ENCODE data around the gene TBC1D4.

TBC1D4 gene

DNA sequence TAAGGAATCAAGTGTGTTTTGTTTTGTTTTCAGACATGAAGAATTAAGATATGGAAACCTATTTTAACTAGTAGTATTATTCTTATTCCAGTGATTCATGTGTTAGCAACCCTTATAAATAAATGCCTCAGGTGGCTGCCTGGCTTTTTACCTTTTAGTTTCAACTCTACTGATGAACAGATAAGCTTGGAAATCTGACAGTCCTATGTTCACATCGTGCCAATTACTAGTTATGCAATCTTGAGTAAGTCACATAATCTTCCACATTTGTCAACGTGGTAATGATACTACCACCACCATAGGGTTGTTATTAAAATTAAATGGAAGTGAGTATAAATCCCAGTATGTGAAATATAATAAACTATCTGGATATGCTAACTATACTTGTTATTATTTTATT lies 64.3 kb downstream of the TBC1D4 start:
- no peak for DNase-seq (ENCODE audit: low read depth, low spot score)

DNA sequence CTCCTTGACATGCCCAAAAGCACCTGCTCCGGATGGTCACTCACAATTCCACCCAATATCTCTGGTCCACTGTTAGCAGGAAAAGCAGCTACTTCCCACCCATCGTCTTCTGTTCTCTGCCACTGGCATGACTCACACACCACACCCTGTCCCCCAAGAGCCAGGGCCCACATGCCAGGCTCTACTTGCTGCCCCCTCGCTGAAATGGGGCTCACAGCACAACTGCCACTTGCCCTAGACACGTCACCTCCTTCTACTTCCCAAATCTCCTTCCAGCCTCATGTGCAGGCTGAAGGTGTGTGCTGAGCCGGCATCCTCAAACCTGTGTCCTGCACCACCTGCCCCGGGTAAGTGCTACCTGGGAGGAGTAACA lies 65.0 kb downstream of the TBC1D4 start:
- DNase-seq (ENCODE audit: low read depth, low spot score), result no peak

DNA sequence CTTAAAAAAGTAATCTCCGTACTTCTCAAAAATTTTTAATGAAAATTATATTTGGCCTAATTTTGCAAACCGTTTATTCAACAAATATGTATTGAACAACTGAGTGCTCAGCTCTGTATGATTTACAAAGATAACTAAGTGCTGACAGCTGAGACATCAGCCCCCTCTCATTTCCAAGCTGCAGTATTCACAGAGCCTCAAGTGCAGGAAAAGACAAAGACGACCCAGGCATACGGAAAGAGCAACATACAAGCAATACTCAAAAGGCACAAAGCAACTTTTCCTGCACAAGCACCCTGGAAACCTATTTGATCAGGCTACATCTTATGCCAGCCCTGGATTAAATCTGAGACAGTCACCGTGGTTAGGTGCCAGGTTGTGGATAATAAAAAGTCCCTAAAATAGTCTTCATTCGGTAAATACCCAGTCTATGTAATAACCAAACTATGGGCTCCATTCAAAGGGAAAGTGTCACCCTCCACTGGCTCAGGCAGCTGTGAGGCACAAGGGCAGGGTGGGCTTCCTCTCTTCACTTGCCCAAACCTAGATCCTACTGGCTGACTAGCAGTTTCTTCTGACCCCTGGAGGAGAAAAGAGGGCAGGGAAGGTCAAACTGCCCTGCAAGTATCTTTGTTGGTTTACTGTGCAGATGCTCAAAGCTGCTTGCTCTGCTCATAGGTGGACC lies 65.5 kb downstream of the TBC1D4 start:
- DNase-seq (ENCODE audit: low read depth, low spot score), result no peak

DNA sequence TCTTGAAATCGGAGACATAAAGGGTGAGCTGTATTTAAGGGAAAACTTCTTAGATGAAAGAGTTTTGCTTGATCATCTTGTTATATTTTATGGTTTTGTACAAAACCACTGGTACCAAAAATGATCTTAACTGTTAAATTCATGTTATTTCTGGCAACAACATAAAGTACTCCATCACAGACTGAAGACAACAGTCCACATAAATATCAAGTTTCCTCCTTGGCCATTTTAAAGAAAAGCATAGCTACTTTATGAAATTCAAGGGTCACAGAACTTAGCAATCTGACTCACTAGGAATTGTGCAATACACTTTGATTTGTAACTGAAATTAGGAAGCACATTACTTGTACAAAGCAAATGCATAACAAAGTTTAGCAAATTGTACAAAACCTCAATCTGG lies 66.3 kb downstream of the TBC1D4 start:
- DNase-seq (ENCODE audit: low read depth, low spot score), result peak; percentile 82

DNA sequence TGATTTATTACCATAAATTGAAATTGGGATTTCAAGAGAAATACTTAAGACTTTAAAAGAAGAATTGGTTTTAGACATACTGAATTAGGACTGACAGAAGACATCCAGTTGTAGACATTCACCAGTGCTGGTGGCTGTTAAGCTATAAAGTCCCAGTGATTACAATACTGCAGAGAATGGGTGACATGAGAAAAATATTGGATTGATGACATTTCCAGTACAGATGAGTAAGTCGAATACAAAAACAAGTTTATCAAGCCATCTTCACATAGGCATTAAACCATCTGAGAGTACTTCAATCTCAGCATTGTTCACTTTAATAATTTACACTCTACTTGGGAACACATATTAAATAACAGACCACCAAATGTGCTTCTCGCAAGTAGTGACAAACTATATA lies 66.8 kb downstream of the TBC1D4 start:
- DNase-seq (ENCODE audit: low read depth, low spot score), result no peak

DNA sequence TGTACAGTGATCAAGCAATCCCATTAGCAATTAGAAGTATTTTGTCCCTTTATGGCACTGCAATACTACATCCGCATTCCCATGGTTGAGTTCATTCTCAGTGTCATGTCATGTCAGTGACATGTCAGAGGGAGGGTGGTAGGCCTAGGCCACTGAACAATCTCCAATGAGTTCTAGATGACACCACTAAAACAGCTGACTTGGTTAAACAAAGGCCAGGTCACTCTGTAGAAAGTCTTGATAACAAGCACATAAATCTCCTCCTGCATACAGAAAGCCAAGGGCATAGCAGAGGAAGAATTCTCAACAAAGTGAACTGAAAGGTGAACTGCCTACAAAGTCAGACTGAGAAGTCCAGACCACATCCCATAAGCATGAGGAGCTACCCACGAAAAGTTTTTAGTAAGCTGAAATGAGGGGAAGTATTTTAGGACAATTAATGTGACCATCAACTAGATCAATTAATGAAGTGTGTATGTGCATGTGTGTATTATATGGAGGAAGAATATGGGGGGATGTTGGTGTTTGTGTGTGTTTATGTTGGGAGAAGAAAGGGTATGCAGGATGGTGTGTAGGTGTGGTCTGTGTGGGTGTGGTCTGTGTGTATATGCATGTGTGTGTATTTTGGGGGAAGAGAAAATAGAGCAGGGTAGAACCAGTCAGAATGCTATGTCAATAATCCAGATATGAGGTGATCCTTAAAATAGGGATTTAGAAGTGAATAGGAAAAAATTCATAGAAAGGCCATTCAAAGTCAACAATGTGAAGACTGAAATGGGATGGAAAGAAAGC lies 67.7 kb downstream of the TBC1D4 start:
- no peak for DNase-seq (ENCODE audit: low read depth, low spot score)

DNA sequence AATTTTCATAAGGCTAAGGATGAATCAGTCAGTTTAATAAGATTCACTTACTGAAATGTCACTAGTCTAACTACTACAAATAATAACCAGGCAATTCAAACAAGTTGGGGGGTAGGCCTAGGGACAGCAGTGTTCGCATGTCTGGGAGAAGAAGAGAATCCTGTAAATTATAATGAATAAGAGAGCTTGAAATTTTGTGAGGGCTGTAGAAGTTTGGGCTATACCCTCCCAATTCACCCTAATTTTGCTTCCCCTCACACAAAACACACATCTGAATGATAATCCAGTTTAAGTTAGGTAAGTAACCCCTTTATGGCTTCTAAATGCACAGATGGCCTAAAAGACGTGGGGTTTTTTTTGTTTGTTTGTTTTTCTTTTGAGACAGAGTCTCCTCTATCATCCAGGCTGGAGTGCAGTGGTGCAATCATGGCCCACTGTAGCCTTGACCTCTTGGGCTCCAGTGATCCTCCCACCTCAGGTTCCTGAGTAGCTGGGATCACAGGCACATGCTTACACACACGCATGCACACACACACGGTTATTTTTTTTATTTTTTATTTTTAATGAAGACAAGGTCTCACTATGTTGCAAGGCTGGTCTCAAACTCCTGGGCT lies 69.9 kb downstream of the TBC1D4 start:
- DNase-seq (ENCODE audit: low read depth, low spot score), result no peak

DNA sequence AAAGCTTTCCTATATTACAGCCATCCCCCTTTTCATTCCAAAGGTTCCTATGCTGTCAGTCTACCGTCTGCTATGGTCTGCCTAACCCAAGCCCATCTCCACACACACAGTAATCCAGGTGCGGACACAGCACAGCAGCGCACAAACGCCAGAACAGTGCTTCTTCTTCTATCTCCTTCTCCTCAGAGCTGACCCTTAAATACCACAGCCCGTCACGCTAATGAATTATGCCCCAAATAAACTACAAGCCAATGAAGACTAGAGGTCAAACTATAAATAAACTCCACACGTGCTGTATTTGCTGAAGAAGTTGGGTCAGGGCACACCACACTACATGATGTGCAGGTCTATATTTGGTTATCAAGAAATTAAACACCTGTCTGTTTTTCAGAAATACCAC lies 71.8 kb downstream of the TBC1D4 start:
- DNase-seq (ENCODE audit: low read depth, low spot score), result no peak

DNA sequence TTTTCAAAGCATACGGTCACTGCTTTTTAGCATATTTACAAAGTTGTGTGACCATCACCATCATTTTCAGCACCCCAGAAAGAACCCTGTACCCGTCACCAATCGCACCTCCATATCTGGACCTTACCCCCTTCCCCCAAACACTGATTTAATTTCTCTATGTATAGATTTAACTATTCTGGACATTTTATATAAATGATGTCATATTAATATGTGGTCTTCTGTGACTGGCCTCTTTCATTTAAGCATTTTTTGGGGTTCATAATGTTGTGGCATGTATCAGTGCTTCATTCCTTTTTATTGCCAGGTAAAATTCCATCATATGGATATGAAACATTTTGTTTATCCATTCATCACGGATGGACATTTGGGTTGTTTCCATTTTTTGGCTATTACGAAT lies 74.0 kb downstream of the TBC1D4 start:
- DNase-seq (ENCODE audit: low read depth, low spot score), result no peak

DNA sequence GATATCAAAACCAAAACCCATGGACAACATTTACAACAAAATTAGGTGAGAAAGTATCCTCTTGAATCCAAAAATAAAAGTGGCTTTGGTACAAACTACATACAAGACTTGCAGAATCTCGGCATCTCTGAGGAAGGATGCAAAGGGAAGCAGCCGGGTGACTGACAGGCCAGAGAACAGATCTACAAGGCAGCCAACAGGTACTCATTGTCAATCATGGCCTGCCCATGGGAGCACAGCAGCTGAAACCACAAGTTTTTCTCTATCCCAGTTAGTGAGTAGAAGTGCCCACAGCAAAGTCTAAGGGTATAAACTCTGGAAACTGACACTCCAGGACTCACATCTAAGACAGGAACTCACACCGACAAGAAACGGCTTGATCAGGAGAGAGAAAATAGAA lies 74.5 kb downstream of the TBC1D4 start:
- DNase-seq (ENCODE audit: low read depth, low spot score), result no peak

DNA sequence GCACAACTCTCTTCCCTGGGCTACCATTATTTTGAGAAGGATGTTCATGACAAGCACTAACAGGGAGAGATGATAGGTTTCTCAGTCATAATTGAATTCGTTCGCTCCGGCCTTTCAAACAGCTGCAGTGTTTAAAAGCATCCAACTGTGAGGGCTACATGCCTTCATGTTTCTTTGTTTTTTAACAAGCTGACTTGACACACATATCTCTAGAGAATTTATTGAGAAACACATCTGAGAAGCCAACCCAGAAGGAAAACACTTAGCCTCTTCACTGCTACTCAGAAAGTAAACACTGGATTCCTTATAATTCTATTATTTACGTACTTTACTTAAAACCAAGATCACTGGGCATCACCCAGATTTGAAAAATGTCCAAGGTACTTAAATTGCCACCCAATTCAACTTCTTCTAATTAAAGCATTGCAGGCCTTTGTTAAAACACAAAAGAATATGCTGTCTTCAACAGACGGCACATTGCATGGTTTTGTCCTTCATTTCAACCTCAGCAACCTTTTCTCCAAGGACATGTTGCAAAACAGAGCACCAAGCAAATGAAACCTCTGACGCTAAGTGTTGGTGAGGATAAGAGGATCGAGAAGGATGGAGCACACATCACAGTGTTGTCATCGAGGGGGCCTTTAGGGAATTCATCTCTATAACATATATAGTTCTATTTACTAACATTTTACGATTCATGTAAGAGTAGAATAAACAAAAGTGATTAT lies 75.8 kb downstream of the TBC1D4 start:
- DNase-seq (ENCODE audit: low read depth, low spot score), result peak; percentile 87

DNA sequence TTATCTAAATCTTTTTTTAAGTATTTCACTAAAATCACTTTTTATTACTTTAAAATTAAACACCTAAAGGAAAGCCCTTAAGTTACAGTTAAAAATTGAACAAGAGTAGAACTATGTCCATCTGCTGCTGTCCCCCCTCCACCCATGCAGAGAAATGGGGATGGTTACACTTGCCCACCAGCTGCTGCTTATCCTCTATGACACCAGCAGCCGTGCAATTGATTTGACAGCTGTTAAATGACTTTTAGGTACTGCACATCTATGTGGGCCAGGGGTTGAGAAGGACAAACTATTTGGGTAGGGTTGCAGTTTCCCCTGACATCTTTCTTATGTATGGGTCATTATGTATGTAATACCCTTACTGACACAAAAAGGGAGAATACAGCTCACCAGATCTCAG lies 77.2 kb downstream of the TBC1D4 start:
- no peak for DNase-seq (ENCODE audit: low read depth, low spot score)

DNA sequence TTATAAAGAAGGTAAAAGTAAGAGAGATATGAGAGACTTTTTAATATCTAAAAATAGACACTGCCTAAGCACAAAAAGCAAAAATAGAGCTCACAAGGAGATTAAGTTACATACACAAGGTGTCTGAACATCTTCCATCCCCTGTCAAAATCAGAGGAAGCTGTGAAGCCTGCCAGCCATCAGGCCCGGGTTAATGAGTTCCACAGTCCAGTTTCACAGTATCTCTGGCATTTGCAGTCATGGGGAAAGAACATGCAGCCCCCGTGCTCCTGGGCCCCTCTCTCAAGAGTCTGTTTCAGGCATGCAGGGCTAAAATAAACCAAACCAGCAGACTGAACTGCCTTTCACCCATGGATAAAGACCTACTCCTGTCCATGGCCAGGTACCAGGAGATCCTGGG lies 79.2 kb downstream of the TBC1D4 start:
- DNase-seq (ENCODE audit: low read depth, low spot score), result no peak

DNA sequence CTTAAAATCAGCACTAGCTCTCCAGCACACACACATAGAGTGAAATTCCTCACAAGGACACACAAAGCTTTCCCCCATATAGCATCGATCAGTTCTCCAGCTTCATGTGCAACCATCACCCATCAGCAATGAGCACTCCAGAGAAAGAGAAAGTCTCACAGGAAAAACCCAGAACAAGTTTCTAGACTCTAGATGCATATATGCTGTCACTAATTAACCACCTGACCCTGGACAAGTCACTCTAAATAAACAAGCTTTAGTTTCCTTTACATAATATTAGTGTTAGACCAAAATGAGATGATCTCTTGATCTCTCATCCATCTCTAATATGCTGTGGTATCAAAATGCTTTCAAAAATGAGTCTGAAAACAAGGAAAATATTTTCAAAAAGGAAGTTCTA lies 81.2 kb downstream of the TBC1D4 start:
- no peak for DNase-seq (ENCODE audit: low read depth, low spot score)

DNA sequence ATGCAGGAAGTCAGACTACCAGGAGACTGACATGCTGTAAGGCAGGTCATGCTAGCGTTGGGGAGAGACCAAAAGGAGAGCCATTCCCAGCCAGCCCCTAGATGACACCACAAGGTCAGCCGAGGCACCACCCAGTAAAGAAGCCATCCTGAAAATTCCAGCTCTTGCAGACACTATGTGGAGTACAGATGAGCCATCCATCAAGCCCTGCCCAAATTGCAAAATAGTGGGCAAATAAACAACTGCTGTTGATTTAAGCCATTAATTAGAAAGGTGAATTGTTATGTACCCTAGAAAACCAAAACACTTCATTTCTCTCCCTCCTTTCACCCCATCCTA lies 82.1 kb downstream of the TBC1D4 start:
- no peak for DNase-seq (ENCODE audit: low read depth, low spot score)

DNA sequence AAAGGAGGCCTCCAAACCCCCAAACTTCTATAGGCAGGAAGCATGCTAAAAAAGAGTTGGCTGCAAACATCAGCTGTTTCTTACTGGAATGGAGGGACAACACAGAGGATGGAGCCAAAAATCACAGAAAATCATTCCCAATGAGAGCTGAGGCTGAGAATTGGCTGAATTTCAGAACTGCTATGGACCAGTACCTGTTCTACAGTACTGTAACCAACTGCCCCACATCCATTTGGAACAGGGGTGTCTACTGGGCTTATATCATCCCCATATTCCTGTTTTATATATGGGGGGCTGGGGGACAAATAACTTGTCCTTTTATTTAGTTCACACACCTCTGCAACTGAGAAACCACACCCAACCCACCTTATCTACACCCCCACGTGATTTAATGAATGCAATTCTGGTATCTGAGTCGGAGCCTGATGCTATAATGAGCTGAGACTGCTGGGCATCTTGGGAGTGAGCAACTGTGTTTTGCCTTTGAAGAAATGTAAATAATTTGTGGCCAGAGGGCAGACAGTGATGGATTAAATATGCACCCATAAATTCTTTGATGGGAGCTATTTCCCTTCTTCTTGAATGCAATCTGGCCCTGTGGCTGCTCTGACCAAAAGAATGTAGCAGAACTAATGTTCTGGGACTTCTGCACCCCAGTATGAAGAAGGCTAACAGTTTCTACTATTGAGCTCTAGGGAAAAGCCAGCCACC lies 82.6 kb downstream of the TBC1D4 start:
- DNase-seq (ENCODE audit: low read depth, low spot score), result no peak

DNA sequence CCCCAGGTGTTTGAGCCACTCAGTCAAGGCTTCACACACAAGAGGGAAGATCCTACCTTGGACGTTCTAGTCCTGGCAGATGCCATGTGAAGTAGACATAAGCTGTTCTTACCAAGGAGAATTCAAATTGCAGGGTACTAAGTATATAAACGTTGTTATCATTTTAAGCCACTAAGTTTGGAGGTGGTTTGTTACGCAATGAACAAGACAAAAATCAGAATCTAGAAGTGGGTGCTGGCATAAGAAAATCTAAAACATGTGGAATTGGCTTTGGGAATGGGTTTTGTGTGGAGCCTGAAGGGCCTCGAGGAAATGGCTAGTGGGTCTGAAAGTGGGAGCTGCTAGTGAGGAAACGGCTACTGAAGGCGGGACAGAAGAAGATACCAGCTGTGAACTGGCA lies 83.9 kb downstream of the TBC1D4 start:
- no peak for DNase-seq (ENCODE audit: low read depth, low spot score)

DNA sequence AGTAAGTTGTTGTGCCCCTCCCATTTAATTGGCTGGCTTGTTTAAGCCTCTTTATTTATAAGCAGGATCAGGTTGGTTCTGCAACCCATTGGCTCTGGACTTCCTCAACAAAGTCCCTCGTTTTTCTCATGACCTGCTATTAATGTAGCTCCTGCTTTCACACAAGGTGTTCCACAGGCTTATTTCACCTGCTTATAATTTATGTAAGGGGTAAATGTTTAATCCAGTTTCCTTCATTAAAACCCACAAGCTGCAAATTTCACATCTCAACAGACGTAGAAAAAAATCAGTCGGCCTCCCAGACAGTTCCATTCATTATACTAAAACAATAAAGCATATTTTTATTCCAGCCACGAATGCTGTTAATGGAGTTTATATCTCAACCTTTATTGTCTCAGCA lies 86.1 kb downstream of the TBC1D4 start:
- DNase-seq (ENCODE audit: low read depth, low spot score), result no peak

DNA sequence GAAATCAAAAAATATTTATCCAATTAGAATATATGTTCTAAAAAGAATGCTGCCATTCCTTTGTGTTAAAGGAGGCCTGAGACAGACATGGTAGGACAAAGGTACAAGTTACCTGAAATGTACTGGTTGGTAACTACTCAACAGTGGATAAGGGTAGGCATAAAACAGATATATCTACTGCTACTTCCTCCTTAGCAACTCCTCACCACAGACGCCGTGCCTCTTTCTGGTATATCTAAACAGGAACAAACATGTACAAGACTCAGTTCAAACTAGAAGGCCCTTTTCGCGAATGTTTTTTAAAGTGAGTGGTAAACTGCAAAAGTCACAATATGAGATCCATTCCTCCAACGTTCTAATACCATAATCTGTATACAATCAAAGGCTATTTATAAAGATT lies 86.9 kb downstream of the TBC1D4 start:
- DNase-seq (ENCODE audit: low read depth, low spot score), result no peak

DNA sequence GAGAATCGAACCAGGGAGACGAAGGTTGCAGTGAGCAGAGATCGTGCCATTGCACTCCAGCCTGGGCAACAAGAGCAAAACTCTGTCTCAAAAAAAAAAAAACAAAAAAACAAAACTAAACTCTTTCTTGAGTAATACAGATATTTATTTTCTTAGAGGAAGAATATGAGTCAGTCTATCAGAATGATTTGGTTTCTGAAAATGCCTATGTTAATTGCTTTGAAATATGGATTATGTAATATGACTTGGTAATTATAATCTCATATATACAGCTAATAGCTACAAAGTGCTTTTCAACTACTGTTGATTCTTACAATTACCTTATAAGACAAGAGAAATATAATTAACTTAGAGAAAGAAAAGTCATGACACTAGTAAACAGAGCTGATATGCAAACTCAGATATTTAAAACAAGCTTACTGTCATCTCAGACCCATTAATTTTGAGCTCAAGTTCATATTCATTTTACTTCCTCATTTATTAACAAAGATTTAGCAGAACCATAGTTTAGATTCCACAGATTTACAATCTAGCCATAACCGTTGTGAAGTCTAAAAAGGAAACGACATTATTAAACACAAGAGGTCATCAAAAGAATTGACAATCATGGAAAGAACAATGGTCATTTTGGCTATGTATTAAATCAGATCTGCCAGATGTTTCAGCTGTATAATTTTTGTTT lies 88.0 kb downstream of the TBC1D4 start:
- DNase-seq (ENCODE audit: low read depth, low spot score), result no peak

DNA sequence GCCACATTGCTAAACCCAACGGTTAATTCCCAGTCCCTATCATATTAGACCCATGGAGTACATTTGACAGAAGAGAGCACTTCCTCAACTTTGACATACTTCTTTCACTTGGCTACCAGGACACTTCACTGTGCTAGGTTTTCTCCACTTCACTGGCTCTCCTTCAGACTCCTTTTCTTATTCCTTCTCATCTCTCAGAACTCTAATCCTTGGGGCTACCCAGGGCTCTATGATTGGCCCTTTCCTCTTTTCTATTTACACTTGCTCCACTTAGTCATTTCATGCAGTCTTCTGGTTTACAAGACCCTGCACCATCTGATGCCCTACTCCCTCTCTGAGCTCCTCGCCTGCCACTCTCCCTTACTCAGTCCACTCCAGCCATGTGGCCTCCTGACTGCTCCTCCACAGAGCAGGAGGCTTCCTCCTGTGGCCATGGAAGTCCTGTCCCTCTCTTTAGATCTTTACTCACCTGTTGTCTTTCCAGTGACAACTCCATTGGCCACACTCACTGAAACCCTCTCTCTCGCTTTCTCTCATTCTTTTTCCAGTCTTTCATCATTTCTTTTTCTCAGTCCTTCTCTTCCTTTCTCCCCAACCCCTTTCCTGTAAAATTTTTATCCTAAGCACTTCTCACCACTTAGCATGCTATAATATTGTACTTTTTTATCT lies 90.4 kb downstream of the TBC1D4 start:
- no peak for DNase-seq (ENCODE audit: low read depth, low spot score)
